Stimulated activated CD4-positive, alpha-beta T cell treated with anti-CD3 and anti-CD28 coated beads, Interleukin-1b, Interleukin-23, amount 100 ng/mL, for 48 hours (primary cell): ENCODE results near the gene UNK.
"Not testable (repeated sequence)": the region's sequence is repeated elsewhere in the genome, so short reads cannot be mapped to it uniquely, and the experiment has no call there.

Experiments used
- DNase-seq: peaks from one replicate; pipeline ENCODE4 v3.0.0-alpha.2; 2020

UNK gene

GRCh38 chr17:75773808-75774470 lies 10.7 kb upstream of the UNK start:
- DNase-seq, result no peak

GRCh38 chr17:75774471-75774990 lies 10.1 kb upstream of the UNK start:
- DNase-seq, result no peak

GRCh38 chr17:75774991-75775668 lies 9.5 kb upstream of the UNK start:
- DNase-seq, result no peak

GRCh38 chr17:75776386-75777295 lies 8.0 kb upstream of the UNK start:
- DNase-seq, result no peak

- DNase-seq, result no peak
Observed at GRCh38 chr17:75777296-75777922, 7.2 kb upstream of the UNK start.

GRCh38 chr17:75778066-75778860 lies 6.3 kb upstream of the UNK start:
- DNase-seq, result not testable (repeated sequence)

GRCh38 chr17:75778861-75779249 lies 5.8 kb upstream of the UNK start:
- DNase-seq, result no peak

GRCh38 chr17:75779250-75779986 lies 5.2 kb upstream of the UNK start:
- peak; percentile 96 for DNase-seq

GRCh38 chr17:75779987-75780889 lies 4.4 kb upstream of the UNK start:
- no peak for DNase-seq

- no peak for DNase-seq
Observed at GRCh38 chr17:75783069-75783783, 1.4 kb upstream of the UNK start.

- DNase-seq, result no peak
Observed at GRCh38 chr17:75783803-75784472, 668 bp upstream of the UNK start.

- DNase-seq, result peak; percentile 92
Observed at GRCh38 chr17:75785016-75785890, 647 bp downstream of the UNK start.

- DNase-seq, result no peak
Observed at GRCh38 chr17:75791254-75791653, 6.6 kb downstream of the UNK start.

GRCh38 chr17:75793460-75793859 lies 8.9 kb downstream of the UNK start:
- DNase-seq, result no peak

GRCh38 chr17:75795820-75796607 lies 11.4 kb downstream of the UNK start:
- DNase-seq, result no peak

- no peak for DNase-seq
Observed at GRCh38 chr17:75799402-75799801, 14.8 kb downstream of the UNK start.

- DNase-seq, result no peak
Observed at GRCh38 chr17:75803883-75804282, 19.3 kb downstream of the UNK start.
